ENCODE results near the gene PPDPF.
"Not testable (repeated sequence)": the region's sequence is repeated elsewhere in the genome, so short reads cannot be mapped to it uniquely, and the experiment has no call there.

The PPDPF gene

DNA sequence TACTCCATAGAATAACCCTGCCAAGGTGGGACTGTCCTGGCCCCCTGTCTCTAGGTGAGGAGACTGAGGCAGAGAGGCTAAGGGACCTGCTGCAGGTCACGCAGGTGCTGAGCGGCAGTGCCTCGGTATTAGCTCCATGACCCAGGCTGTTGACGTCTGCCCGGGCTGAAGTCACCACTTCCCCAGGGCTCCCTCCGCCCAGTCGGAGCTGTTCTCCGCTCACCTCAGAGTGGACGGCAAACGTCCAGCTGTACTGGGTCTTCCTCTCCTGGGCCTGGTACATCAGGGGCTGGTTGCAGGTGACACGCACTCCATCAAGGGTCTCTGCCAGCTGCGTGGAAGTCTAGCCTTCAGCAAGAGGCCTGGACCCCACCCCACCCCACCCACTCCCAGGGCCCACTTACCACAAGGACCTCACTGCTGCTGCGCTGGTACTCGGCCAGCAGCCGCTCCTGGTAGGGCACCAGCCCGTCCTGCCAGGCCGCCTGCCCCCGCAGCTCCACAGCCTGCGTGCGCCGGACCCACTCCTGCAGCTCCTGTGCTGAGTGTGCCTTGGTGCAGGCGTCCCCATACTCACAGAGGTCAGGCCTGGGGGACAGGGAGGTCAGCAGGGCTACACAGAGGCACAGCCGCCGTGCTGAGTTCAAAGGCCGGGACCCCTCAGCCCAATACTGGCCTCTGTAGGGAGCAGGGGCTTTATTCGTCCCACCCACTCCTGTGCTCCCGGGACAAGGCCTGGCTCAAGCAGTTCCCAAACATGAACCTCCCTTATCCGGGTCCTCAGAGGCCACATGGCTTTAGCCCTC lies 49.9 kb downstream of the PPDPF start:
- DNase-seq, result no peak
- Histone ChIP-seq H3K9me3 (no peaks in the 10 kb centered on the region), H3K36me3 (no peaks in the 10 kb centered on the region), H3K4me3 (ENCODE audit: low read depth, low read length) (no peak overlapping the region), H3K4me1 (no peaks in the 10 kb centered on the region), H3K27me3 (no peaks in the 10 kb centered on the region)
- TF ChIP-seq, protein P1, sequence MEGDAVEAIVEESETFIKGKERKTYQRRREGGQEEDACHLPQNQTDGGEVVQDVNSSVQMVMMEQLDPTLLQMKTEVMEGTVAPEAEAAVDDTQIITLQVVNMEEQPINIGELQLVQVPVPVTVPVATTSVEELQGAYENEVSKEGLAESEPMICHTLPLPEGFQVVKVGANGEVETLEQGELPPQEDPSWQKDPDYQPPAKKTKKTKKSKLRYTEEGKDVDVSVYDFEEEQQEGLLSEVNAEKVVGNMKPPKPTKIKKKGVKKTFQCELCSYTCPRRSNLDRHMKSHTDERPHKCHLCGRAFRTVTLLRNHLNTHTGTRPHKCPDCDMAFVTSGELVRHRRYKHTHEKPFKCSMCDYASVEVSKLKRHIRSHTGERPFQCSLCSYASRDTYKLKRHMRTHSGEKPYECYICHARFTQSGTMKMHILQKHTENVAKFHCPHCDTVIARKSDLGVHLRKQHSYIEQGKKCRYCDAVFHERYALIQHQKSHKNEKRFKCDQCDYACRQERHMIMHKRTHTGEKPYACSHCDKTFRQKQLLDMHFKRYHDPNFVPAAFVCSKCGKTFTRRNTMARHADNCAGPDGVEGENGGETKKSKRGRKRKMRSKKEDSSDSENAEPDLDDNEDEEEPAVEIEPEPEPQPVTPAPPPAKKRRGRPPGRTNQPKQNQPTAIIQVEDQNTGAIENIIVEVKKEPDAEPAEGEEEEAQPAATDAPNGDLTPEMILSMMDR (IDR thresholded peaks at IDR 0.05; ENCODE audit: low read depth, low read length), result no peak

DNA sequence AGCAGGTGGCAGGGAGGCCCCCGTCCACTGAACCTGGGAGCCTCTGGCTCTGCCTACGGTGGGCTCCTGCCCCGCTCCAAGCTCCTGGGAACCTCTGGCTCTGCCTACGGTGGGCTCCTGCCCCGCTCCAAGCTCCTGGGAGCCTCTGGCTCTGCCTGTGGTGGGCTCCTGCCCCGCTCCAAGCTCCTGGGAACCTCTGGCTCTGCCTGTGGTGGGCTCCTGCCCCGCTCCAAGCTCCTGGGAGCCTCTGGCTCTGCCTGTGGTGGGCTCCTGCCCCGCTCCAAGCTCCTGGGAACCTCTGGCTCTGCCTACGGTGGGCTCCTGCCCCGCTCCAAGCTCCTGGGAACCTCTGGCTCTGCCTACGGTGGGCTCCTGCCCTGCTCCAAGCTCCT lies 50.5 kb downstream of the PPDPF start:
- not testable (repeated sequence) for DNase-seq; H3K9me3 ChIP-seq; H3K4me3 ChIP-seq (ENCODE audit: low read depth, low read length); H3K27me3 ChIP-seq; H3K4me1 ChIP-seq; H3K36me3 ChIP-seq
